H1 (cell line): ENCODE data around the gene RIT2. TPM values are rescaled to one million over a fixed set of nuclear protein-coding genes. Genes with fewer than 3 reads are reported as not detected.

Source experiments
- CTCF ChIA-PET: fragments of 300-600 bp; sonication (Branson Sonifier 250); formaldehyde crosslinking; loops from one replicate; lab custom pipeline; 2021; ENCODE audit not compliant: partially characterized antibody; lab: Charles Lee
- POLR2A ChIA-PET: fragments of 300-600 bp; sonication (Branson Sonifier 250); formaldehyde crosslinking; loops from one replicate; lab custom pipeline; 2021; ENCODE audit warnings: inconsistent platforms; ENCODE audit not compliant: partially characterized antibody; lab: Charles Lee
- DNase-seq, 2 experiments: peaks; one replicate each; pipeline versions ENCODE4 v3.0.0 to v3.0.0-alpha.2; 2010 to 2022; ENCODE audit warnings: low spot score in 2 of 2, low read depth in 1 of 2, mixed read lengths in 1 of 2
- FAIRE-seq: peaks from 2 replicates; lab custom pipeline; 2011; peaks lifted over from hg19 to GRCh38; lab: Jason Lieb, UNC
- H2AFZ ChIP-seq: 2 replicates; pipeline ENCODE4 v1.8.1; 2012; ENCODE audit warnings: low read length, inconsistent platforms
- H2AK5ac ChIP-seq: 2 replicates; pipeline ENCODE4 v1.6.1; 2013; ENCODE audit warnings: low read depth, low read length
- H2BK120ac ChIP-seq: replicated peaks from 2 replicates; pipeline ENCODE3; 2013; ENCODE audit warnings: low read depth, low read length, inconsistent platforms
- H2BK12ac ChIP-seq: 2 replicates; pipeline ENCODE4 v1.6.1; 2013; ENCODE audit warnings: low read depth, low read length
- H2BK15ac ChIP-seq: 2 replicates; pipeline ENCODE4 v1.6.1; 2013; ENCODE audit warnings: low read length
- H2BK20ac ChIP-seq: 2 replicates; pipeline ENCODE4 v1.6.1; 2013; ENCODE audit warnings: low read length
- H2BK5ac ChIP-seq: 2 replicates; pipeline ENCODE4 v1.6.1; 2013; ENCODE audit warnings: low read depth, low read length
- H3K14ac ChIP-seq: 2 replicates; pipeline ENCODE4 v1.6.1; 2013; ENCODE audit warnings: inconsistent platforms; ENCODE audit not compliant: insufficient read length
- H3K18ac ChIP-seq: 2 replicates; pipeline ENCODE4 v1.6.1; 2013; ENCODE audit warnings: low read length; ENCODE audit errors: extremely low read depth
- H3K23ac ChIP-seq: 2 replicates; pipeline ENCODE4 v1.6.1; 2013; ENCODE audit warnings: inconsistent platforms; ENCODE audit not compliant: insufficient read length
- H3K23me2 ChIP-seq: 2 replicates; pipeline ENCODE4 v1.6.1; 2013; ENCODE audit warnings: low read depth, low read length
- H3K27ac ChIP-seq: 2 replicates; pipeline ENCODE4 v1.6.1; 2011; ENCODE audit warnings: low read depth, low read length, inconsistent platforms
- H3K27me3 ChIP-seq, 4 experiments: replicated peaks in 1 of 4; 1 replicate in 1 of 4; 2 replicates in 3 of 4; pipeline versions ENCODE4 v1.6.1 to v1.8.1; 2011 to 2013; ENCODE audit warnings: low read length in 3 of 4, mild to moderate bottlenecking in 3 of 4, inconsistent platforms in 2 of 4, mixed read lengths in 2 of 4, moderate library complexity in 1 of 4; ENCODE audit not compliant: control insufficient read depth in 3 of 4, insufficient read depth in 3 of 4; ENCODE audit errors: extremely low read depth in 1 of 4
- H3K36me3 ChIP-seq, 4 experiments: 2 replicates each; pipeline versions ENCODE4 v1.6.1 to v1.8.1; 2011 to 2013; ENCODE audit warnings: mild to moderate bottlenecking in 4 of 4, low read length in 3 of 4, moderate library complexity in 2 of 4, control low read depth in 1 of 4, inconsistent platforms in 1 of 4; ENCODE audit not compliant: insufficient read depth in 4 of 4, control insufficient read depth in 2 of 4
- H3K4ac ChIP-seq: replicated peaks from 2 replicates; pipeline ENCODE3; 2013; ENCODE audit warnings: low read length, low read depth, mixed read lengths, inconsistent platforms; ENCODE audit not compliant: insufficient read length
- H3K4me1 ChIP-seq, 4 experiments: replicated peaks in 1 of 4; 1 replicate in 1 of 4; 2 replicates in 3 of 4; pipeline versions ENCODE4 v1.6.1 to v1.8.1; 2011 to 2013; ENCODE audit warnings: low read length in 3 of 4, inconsistent platforms in 2 of 4, mixed read lengths in 1 of 4; ENCODE audit not compliant: insufficient read depth in 4 of 4, control insufficient read depth in 3 of 4
- H3K4me2 ChIP-seq, 2 experiments: 2 replicates each; pipeline versions ENCODE4 v1.6.1 to v1.8.1; 2011 to 2013; ENCODE audit warnings: low read depth in 2 of 2, low read length in 2 of 2, control low read depth in 1 of 2, inconsistent platforms in 1 of 2, mild to moderate bottlenecking in 1 of 2; ENCODE audit not compliant: insufficient read depth in 1 of 2
- H3K4me3 ChIP-seq, 4 experiments: fragments of 200-600, 300-600 bp in 1 of 4; sonication (generic), shearing (Covaris generic), sonication (Bioruptor Twin) in 1 of 4; 2 replicates each; pipeline versions ENCODE4 v1.5.1 to v1.8.1; 2011 to 2016; ENCODE audit warnings: low read length in 4 of 4, low read depth in 3 of 4, control low read depth in 2 of 4, inconsistent platforms in 2 of 4, mild to moderate bottlenecking in 2 of 4, mixed read lengths in 1 of 4, moderate library complexity in 1 of 4; ENCODE audit not compliant: insufficient read depth in 2 of 4; ENCODE audit errors: extremely low read depth in 1 of 4
- H3K56ac ChIP-seq: replicated peaks from 2 replicates; pipeline ENCODE3; 2013; ENCODE audit warnings: low read depth, mild to moderate bottlenecking, mixed read lengths, low read length, inconsistent platforms; ENCODE audit not compliant: insufficient read length
- H3K79me1 ChIP-seq: 2 replicates; pipeline ENCODE4 v1.6.1; 2013; ENCODE audit warnings: low read depth, low read length, control low read depth
- H3K79me2 ChIP-seq, 2 experiments: 2 replicates each; pipeline versions ENCODE4 v1.6.1 to v1.8.1; 2012 to 2013; ENCODE audit warnings: low read length in 2 of 2, mild to moderate bottlenecking in 2 of 2, inconsistent platforms in 1 of 2; ENCODE audit not compliant: insufficient read depth in 2 of 2, control insufficient read depth in 1 of 2
- H3K9ac ChIP-seq, 4 experiments: replicated peaks in 1 of 4; 1 replicate in 1 of 4; 2 replicates in 3 of 4; pipeline versions ENCODE4 v1.6.1 to v1.8.1; 2011 to 2013; ENCODE audit warnings: low read depth in 3 of 4, low read length in 3 of 4, control low read depth in 2 of 4, mild to moderate bottlenecking in 2 of 4, moderate library complexity in 2 of 4, inconsistent platforms in 1 of 4; ENCODE audit errors: extremely low read depth in 1 of 4
- H3K9me3 ChIP-seq, 2 experiments: 2 replicates each; pipeline versions ENCODE4 v1.6.1 to v1.8.1; 2012 to 2013; ENCODE audit warnings: mild to moderate bottlenecking in 2 of 2, moderate library complexity in 2 of 2, control low read depth in 1 of 2, inconsistent platforms in 1 of 2, low read depth in 1 of 2, low read length in 1 of 2, mixed read lengths in 1 of 2; ENCODE audit not compliant: insufficient read depth in 2 of 2
- H4K20me1 ChIP-seq, 2 experiments: replicated peaks in 1 of 2; 2 replicates each; pipeline versions ENCODE3 to v1.8.1; 2011 to 2013; ENCODE audit warnings: inconsistent platforms in 2 of 2, low read length in 2 of 2, mild to moderate bottlenecking in 1 of 2; ENCODE audit not compliant: insufficient read depth in 2 of 2, control insufficient read depth in 1 of 2
- H4K5ac ChIP-seq: 2 replicates; pipeline ENCODE4 v1.6.1; 2013; ENCODE audit warnings: low read length, low read depth, mixed read lengths, inconsistent platforms; ENCODE audit not compliant: insufficient read length
- H4K8ac ChIP-seq: 2 replicates; pipeline ENCODE4 v1.8.0; 2013; ENCODE audit warnings: mild to moderate bottlenecking, moderate library complexity, low read length, inconsistent platforms; ENCODE audit not compliant: insufficient read depth; ENCODE audit errors: extremely low read depth
- H4K91ac ChIP-seq: replicated peaks from 2 replicates; pipeline ENCODE3; 2013; ENCODE audit warnings: low read length, mixed read lengths, inconsistent platforms; ENCODE audit not compliant: insufficient read length
- CBX5 ChIP-seq: fragments of 300-800, 300-1000 bp; sonication (generic); IDR thresholded peaks from 2 replicates; pipeline ENCODE4 v1.7.1; 2016; ENCODE audit warnings: antibody characterized with exemption, low read length, low read depth
- EZH2 ChIP-seq: fragments of 200-600 bp; sonication (generic); IDR thresholded peaks from 2 replicates; pipeline ENCODE4 v1.7.1; 2012; ENCODE audit warnings: low read depth, mild to moderate bottlenecking, moderate library complexity, low read length, inconsistent platforms; ENCODE audit not compliant: severe bottlenecking
- GABPA ChIP-seq: IDR thresholded peaks from 2 replicates; pipeline ENCODE4 v1.6.1; 2011; ENCODE audit warnings: mild to moderate bottlenecking, low read length, moderate library complexity, borderline replicate concordance; ENCODE audit not compliant: insufficient read depth
- KDM1A ChIP-seq: fragments of 200-600, 300-600 bp; sonication (generic); IDR thresholded peaks from 2 replicates; pipeline ENCODE4 v1.7.1; 2016; ENCODE audit warnings: mild to moderate bottlenecking, low read length, borderline replicate concordance
- SAP30 ChIP-seq: fragments of 300-600 bp; sonication (generic); IDR thresholded peaks from 2 replicates; pipeline ENCODE4 v1.7.1; 2012; ENCODE audit warnings: low read length, moderate library complexity, mild to moderate bottlenecking, inconsistent platforms; ENCODE audit not compliant: insufficient read depth, insufficient replicate concordance
- SIN3A ChIP-seq, 2 experiments: IDR thresholded peaks in 1 of 2; conservative IDR thresholded peaks in 1 of 2; 2 replicates each; pipeline ENCODE4 v1.6.1; 2011 to 2012; ENCODE audit warnings: low read length in 2 of 2, improper control_type of control experiment in 1 of 2, low read depth in 1 of 2, mild to moderate bottlenecking in 1 of 2
- SIX5 ChIP-seq: IDR thresholded peaks from 2 replicates; pipeline ENCODE4 v1.6.1; 2011; ENCODE audit warnings: mild to moderate bottlenecking, low read depth, low read length
- SP4 ChIP-seq: IDR thresholded peaks from 2 replicates; pipeline ENCODE4 v1.6.1; 2012; ENCODE audit warnings: low read length, inconsistent platforms
- TBP ChIP-seq: IDR thresholded peaks from 2 replicates; pipeline ENCODE4 v1.6.1; 2011; ENCODE audit warnings: low read depth, low read length, improper control_type of control experiment
- USF2 ChIP-seq: IDR thresholded peaks from 2 replicates; pipeline ENCODE4 v1.6.1; 2011; ENCODE audit warnings: low read length, improper control_type of control experiment
- WGBS, 2 experiments: shearing (Covaris generic) in 1 of 2; methylation state at CpG; one replicate each; pipeline versions ENCODE4 v1.1.6 to v1.1.7; 2013 to 2015; ENCODE audit warnings: low lambda C conversion rate in 2 of 2, mixed read lengths in 2 of 2, inconsistent platforms in 1 of 2, low coverage in 1 of 2, missing lambda C conversion rate in 1 of 2; ENCODE audit not compliant: insufficient replicate concordance in 2 of 2, insufficient coverage in 1 of 2, insufficient read length in 1 of 2; ENCODE audit errors: extremely low coverage in 1 of 2, missing lambda C conversion rate in 1 of 2; 5-methylcytosine and 5-hydroxymethylcytosine counted together
- polyA plus RNA-seq, 7 experiments: library from polyadenylated mRNA; depleted of rRNA in 3 of 7; stranded (reverse) in 5 of 7; unstranded in 2 of 7; fragments of >200 nt in 5 of 7; fragments of 200-250 nt in 2 of 7; gene quantifications; 1 replicate in 5 of 7; 2 replicates in 1 of 7; 4 replicates in 1 of 7; pipeline versions ENCODE4 v1.2.1 to v1.2.3, GENCODE V29; 2011 to 2013; ENCODE audit warnings: missing spikeins in 2 of 7, mixed read lengths in 2 of 7
- total RNA-seq: library from RNA; stranded (reverse); fragmentation: NEBNext Ultra II Directional; extraction: Animal tissue kit (Norgen Biotek cat#: 25700); gene quantifications from 2 replicates; pipeline ENCODE4 v1.2.1, GENCODE V29; 2021

Gene RIT2
- total and polyA plus RNA-seq, 2 of the 8 experiments (the other 6 are each of a cell fraction or from before 2014, with no cell fraction given): 0.67 to 3.2 TPM

GRCh38 chr18:42743373-42744138 lies 371.9 kb downstream of the RIT2 start:
- peak overlapping the region; percentile 55 to 61 for H3K4me2 ChIP-seq
- H2BK5ac ChIP-seq: peak overlapping the region; percentile 77; the same call in 1 of the 2 replicates
- peak overlapping the region; percentile 88 for H3K18ac ChIP-seq
- no peaks in the 10 kb centered on the region for H3K9me3 ChIP-seq
- H4K91ac ChIP-seq: peak overlapping the region; percentile 98
- H3K79me1 ChIP-seq: no peaks in the 10 kb centered on the region
- H2AFZ ChIP-seq: no peak overlapping the region
- H3K14ac ChIP-seq: no peak overlapping the region
- no peaks in the 10 kb centered on the region for H3K27me3 ChIP-seq
- DNase-seq (peak; percentile 34 to 67), FAIRE-seq (peak; percentile 78)
- no peaks in the 10 kb centered on the region; the same call in 1 of the 2 replicates for H3K23me2 ChIP-seq
- H3K56ac ChIP-seq: peak overlapping the region; percentile 80
- peak overlapping the region; percentile 100 for H2BK120ac ChIP-seq
- no peak overlapping the region for H4K8ac ChIP-seq
- peak overlapping the region in 3 of 4 experiments; percentile 2 to 48 (median 18); a peak in 5 of 8 replicates for H3K4me3 ChIP-seq
- H3K4ac ChIP-seq: peak overlapping the region; percentile 63
- no peaks in the 10 kb centered on the region; a peak in 2 of 8 replicates for H3K36me3 ChIP-seq
- H2BK12ac ChIP-seq: no peak overlapping the region
- peak overlapping the region in 2 of 4 experiments; percentile 47 to 49; a peak in 3 of 7 replicates for H3K9ac ChIP-seq
- H2BK15ac ChIP-seq: no peak overlapping the region
- H3K79me2 ChIP-seq: no peaks in the 10 kb centered on the region
- H4K5ac ChIP-seq: peak overlapping the region; percentile 97
- ChIA-PET POLR2A (interaction anchor here (0.8 to 2.7 kb wide), 12 partner anchors 9 to 528 kb away, joined by 3 to 7 read pairs (median 4); no protein-coding TSS in a partner anchor), CTCF (interaction anchor here (0.6 to 2.5 kb wide), 9 partner anchors 35 to 528 kb away, joined by 3 to 10 read pairs (median 4); no protein-coding TSS in a partner anchor)
- H2BK20ac ChIP-seq: no peak overlapping the region
- peak overlapping the region; percentile 73 for H3K27ac ChIP-seq
- H3K4me1 ChIP-seq: peaks cover 2 to 22% (median 12%) of the 10 kb centered on the region in 4 experiments; a peak in 4 of 7 replicates
- H2AK5ac ChIP-seq: no peak overlapping the region
- H4K20me1 ChIP-seq: no peaks in the 10 kb centered on the region
- no peak overlapping the region for H3K23ac ChIP-seq
- 5% methylated on average over 7 of the region's 7 CpGs; no CpG with 5 or more reads in 1 of the 2 experiments for WGBS, 2 experiments
- TF ChIP-seq TBP: peak; percentile 57; the same call in 1 of the 2 replicates
- no peak for TF ChIP-seq SIX5
- TF ChIP-seq CBX5: no peak
- TF ChIP-seq GABPA: no peak
- TF ChIP-seq SP4: no peak
- TF ChIP-seq EZH2: no peak
- no peak for TF ChIP-seq KDM1A
- no peak for TF ChIP-seq SAP30
- TF ChIP-seq SIN3A (conservative IDR thresholded peaks at IDR 0.05 in 1 of 2, IDR thresholded peaks at IDR 0.05 in 1 of 2; ENCODE audit: low read depth in 1 of 2, low read length in 2 of 2): no peak
- no peak for TF ChIP-seq USF2
